CMK (cell line): ENCODE data around the gene OTOG.

Source experiments
- DNase-seq: peaks from one replicate; pipeline ENCODE4 v3.0.0-alpha.2; 2010; ENCODE audit warnings: low read depth

The OTOG gene

DNA sequence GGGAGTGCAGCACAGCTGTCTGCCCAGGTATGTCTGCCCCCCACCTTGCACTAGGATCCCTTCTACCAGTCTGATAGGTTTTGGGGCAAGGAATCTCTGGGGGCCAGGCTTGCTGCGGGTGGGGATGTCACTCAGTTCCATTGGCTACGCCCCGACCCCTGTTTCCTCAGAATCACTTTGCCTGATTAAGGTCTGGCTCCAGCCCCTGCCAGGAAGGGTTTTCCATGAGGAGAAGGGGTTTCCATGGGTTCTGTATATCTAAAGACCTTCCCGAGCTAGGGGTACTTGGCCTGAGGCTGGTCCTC is 14.0 kb downstream of the OTOG start:
- no peak for DNase-seq

- no peak for DNase-seq
These were observed 14.5 kb downstream of the OTOG start for GRCh38 chr11:17561526-17561925.

DNA sequence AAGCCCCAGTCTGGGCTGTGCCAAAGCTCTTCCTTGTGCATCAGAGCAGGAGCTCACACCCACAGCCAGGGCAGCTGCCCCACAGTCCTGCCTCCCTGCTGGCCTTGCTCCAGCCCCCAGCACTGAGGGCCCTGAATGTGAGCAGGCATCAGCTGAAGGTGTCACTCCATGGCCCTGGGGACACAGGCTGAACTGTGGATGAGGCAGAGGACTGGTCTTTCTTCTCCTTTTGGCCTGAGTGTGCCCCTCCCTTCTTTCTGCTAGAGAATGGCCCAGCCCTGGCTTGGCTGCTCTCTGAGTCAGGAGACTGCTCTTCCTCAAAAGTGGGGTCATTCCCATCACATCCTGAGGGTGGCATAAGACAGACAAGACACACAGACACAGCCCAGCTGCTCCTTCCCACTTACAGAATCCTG is 16.2 kb downstream of the OTOG start:
- DNase-seq, result no peak

- no peak for DNase-seq
These were observed 17.1 kb downstream of the OTOG start for GRCh38 chr11:17563961-17564686.

- no peak for DNase-seq
These were observed 17.6 kb downstream of the OTOG start for GRCh38 chr11:17564687-17565042.

GRCh38 chr11:17568944-17569343 is 21.9 kb downstream of the OTOG start:
- no peak for DNase-seq

DNA sequence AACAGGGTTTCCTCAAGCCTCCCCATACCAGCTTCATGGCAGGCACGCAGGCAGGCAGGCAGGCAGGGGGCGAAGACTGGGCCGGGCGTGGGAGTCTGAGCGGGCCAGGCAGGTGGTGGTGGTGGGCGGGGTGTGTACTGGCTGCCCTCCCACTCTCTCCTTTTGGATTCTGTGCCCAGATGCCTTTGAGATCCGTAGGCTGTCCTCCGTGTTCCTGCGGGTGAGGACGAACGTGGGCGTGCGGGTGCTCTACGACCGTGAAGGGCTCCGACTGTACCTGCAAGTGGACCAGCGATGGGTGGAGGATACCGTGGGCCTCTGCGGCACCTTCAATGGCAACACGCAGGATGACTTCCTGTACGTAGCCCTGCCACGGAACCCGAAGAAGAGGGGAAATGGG is 23.0 kb downstream of the OTOG start:
- DNase-seq, result no peak

- no peak for DNase-seq
These were observed 24.6 kb downstream of the OTOG start for GRCh38 chr11:17571431-17572358.

- peak; percentile 24 for DNase-seq
These were observed 25.3 kb downstream of the OTOG start for GRCh38 chr11:17572359-17572690.

- no peak for DNase-seq
These were observed 25.9 kb downstream of the OTOG start for GRCh38 chr11:17572791-17573460.

- DNase-seq, result no peak
These were observed 26.5 kb downstream of the OTOG start for GRCh38 chr11:17573526-17573925.

DNA sequence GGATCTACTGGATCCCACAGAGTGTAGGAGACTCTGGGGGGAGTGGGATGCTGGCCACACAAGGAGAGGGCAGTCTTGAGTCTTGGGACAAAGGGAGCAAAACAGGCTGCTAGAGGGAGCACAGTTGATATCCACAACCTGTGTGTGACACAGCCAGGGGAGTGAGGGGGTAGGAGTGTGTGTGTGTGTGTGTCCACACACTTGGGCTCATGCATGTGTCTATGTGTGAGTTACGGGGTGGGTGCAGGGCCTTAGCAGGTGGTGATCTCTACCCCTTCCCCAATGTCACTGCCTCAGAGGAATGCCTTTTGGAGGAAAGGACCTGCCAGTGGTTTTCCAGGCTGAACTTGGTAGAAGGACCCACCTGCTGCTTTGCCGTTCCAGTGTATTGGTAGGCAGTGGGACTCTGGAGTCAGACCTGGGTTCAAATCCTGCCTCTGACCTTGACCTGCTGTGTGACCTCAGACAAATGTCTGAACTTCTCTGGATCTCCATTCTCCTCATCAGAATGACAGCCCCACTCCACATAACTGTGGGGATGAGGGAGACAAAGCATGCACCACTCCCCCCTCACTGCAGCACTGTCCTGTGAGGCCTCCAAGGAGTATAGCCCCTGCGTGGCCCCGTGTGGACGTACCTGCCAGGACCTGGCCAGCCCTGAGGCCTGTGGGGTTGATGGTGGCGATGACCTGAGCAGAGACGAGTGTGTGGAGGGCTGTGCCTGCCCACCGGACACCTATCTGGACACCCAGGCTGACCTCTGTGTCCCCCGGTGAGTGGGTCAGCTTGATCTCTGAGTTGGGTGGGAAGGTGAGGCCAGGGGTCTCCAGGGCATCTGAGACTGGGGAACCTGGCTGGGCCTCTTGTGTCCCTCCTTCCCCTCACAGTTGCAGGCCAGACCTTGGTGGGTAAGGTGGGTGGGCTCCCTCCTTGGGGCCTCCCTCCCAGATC is 27.4 kb downstream of the OTOG start:
- no peak for DNase-seq

DNA sequence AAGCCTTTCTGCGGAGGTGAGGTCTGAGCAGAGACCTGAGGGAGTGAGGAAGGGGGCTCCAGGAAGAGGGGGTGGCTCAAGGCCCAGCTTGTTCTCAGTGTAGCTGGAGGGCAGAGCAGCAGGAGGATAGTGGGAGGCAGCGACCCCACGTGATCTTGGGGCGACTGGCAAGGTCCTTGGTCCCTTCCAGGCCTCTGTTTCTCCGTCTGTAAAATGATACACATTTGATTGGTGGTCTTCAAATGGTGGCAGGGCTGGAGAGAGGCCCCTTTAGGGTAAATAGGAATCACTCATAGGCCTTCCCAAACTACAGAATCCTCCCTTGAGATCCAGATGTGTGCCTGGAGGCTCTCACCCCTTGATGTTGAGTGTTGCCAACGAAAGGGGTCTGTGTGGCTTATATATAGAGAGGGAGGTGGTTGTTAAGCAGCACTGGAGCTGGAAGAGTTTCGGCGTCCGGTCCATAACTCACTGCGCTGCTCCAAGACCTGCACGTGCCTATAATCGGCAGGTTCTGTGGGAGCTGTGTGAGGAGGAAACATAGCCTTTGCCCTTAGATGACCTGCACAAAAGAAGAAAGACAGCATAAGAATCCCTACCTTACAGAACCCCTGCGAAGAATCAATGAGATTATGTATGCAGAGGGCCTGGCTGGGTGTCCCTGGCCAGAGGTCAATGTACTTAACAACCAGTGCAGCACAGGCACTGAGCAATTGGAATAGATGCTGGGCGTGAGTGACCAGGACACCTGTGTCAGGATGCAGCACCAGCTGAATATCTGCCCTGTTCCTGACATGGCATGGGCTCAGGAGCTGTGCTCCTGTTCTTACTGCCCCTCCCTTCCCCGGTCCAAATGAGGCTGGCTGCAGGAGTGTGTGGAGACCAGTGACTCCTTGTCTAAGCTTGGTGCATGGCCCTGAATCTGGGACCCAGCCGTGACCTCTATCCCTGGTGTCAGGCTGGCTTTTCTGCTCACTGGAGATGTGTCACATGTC is 28.7 kb downstream of the OTOG start:
- DNase-seq, result no peak

DNA sequence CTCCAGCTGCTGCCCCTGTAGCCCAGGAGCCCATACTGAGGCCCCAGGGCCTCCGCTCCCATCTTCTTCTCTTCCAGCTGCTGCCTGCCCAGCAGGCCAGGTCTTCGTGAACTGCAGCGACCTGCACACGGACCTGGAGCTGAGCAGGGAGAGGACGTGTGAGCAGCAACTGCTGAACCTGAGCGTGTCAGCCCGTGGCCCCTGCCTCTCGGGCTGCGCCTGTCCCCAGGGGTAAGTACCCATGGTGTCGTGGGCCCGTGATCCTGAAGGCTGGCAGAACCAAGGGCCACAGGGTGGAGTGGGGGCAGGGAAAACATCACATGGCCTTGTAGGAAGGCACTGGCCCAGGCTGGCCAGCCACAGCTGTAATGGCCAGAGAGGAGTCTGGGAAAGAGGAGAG is 31.2 kb downstream of the OTOG start:
- no peak for DNase-seq

DNA sequence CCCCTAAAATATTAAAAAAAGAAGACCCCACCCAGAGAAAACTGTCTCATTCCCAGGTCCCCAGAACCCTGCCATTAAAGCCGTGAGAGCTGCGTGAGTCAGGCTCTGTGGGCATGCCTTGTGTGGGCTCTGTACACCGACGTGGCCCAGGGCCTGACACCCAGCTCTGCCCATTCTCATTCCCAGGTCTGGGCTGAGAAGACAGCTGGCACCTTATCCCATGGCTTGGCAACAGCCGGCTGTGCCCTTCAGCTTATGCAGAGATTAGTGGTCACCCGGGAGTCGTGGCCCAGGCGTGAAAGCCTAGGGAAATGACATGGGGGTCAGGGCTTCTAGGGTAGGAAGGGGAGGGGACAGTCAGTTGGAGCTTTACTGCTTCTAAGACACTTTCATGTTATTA is 31.9 kb downstream of the OTOG start:
- no peak for DNase-seq

GRCh38 chr11:17579451-17579850 is 32.4 kb downstream of the OTOG start:
- no peak for DNase-seq

- no peak for DNase-seq
These were observed 33.2 kb downstream of the OTOG start for GRCh38 chr11:17580271-17580670.

DNA sequence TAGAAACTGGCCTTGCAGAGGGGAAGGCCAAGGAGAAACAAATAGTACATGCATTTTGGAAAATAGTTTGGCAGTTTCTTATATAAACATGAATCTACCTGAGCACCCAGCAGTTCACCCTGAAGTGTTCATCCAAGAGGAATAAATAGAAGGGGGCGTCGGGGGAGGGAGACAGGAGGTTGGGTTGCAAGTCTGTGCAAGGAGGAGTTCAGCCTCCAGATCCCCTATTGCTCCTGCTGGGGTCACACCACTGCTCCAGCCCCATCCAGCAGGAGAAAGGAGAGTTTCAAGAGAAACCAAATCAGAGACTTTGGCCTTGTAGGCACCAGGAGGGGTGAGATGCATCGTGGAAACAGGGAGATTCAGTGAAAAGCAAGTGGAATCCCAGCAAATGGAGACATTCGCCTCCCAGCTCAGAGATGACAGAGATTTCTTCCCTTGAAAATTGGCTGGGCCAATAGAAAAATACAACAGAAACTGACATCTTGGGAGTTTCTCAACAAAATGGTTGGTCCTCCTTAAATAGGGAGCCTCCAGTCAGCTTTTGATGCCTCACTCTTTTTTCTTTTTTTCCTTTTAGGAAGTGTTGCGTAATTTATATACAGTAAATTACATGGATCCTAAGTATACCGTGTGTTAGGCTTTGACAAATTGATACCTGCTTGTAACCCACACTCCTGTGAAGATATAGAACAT is 34.1 kb downstream of the OTOG start:
- no peak for DNase-seq

- no peak for DNase-seq
These were observed 34.6 kb downstream of the OTOG start for GRCh38 chr11:17581732-17582053.
